SU-DHL-6 (cell line): ENCODE data around the gene RNF212B.

Source experiments
- H2AFZ ChIP-seq: fragments of 200-600 bp; sonication (generic); 2 replicates; pipeline ENCODE4 v1.6.1; 2014; ENCODE audit warnings: low read depth, mild to moderate bottlenecking, moderate library complexity, mixed read lengths, antibody characterized with exemption, low read length; ENCODE audit not compliant: severe bottlenecking
- H3F3A ChIP-seq: fragments of 200-600 bp; shearing (Covaris generic); 2 replicates; pipeline ENCODE4 v1.6.0; 2016; ENCODE audit warnings: antibody characterized with exemption, mild to moderate bottlenecking; ENCODE audit not compliant: insufficient read depth
- H3K27ac ChIP-seq: fragments of 200-600 bp; sonication (generic); 2 replicates; pipeline ENCODE4 v1.5.1; 2016; ENCODE audit warnings: low read depth, mild to moderate bottlenecking, low read length, moderate library complexity, mixed read lengths
- H3K27me3 ChIP-seq: fragments of 200-600 bp; sonication (generic), shearing (Covaris generic); 2 replicates; pipeline ENCODE4 v1.6.0; 2014; ENCODE audit warnings: mild to moderate bottlenecking, low read length
- H3K36me3 ChIP-seq: fragments of 200-600 bp; sonication (generic); 2 replicates; pipeline ENCODE4 v1.6.1; 2014; ENCODE audit warnings: mild to moderate bottlenecking, low read length, mixed read lengths
- H3K4me2 ChIP-seq: fragments of 300-600, 200-600 bp; shearing (Covaris generic), sonication (generic); 2 replicates; pipeline ENCODE4 v1.6.0; 2014; ENCODE audit warnings: low read length, low read depth, mild to moderate bottlenecking; ENCODE audit not compliant: poor library complexity, severe bottlenecking
- H3K4me3 ChIP-seq: fragments of 200-600 bp; sonication (generic); 2 replicates; pipeline ENCODE4 v1.5.1; 2014; ENCODE audit warnings: antibody characterized with exemption, low read length, mild to moderate bottlenecking, mixed read lengths; ENCODE audit not compliant: insufficient read depth, poor library complexity, severe bottlenecking
- H3K79me2 ChIP-seq: fragments of 200-600 bp; sonication (generic); 2 replicates; pipeline ENCODE4 v1.6.1; 2014; ENCODE audit warnings: mild to moderate bottlenecking, low read length, moderate library complexity; ENCODE audit not compliant: insufficient read depth
- H3K9ac ChIP-seq: fragments of 200-600 bp; sonication (generic); 2 replicates; pipeline ENCODE4 v1.7.0; 2014; ENCODE audit warnings: mild to moderate bottlenecking, low read length
- H3K9me2 ChIP-seq: fragments of 200-600 bp; sonication (generic); replicated peaks from 2 replicates; pipeline ENCODE4 v1.6.1; 2014; ENCODE audit warnings: low read length; ENCODE audit not compliant: insufficient read depth
- H3K9me3 ChIP-seq: fragments of 200-600 bp; sonication (generic); 2 replicates; pipeline ENCODE4 v1.6.1; 2014; ENCODE audit warnings: low read length, mixed read lengths; ENCODE audit not compliant: insufficient read depth
- H4K20me1 ChIP-seq: fragments of 200-600 bp; sonication (generic); 2 replicates; pipeline ENCODE4 v1.6.1; 2014; ENCODE audit warnings: low read depth, mild to moderate bottlenecking, antibody characterized with exemption, low read length, moderate library complexity, mixed read lengths
- CTCF ChIP-seq: fragments of 200-600 bp; sonication (generic); IDR thresholded peaks from one replicate; pipeline ENCODE4 v1.5.1; 2017; ENCODE audit warnings: antibody characterized with exemption, mild to moderate bottlenecking, low read length, moderate library complexity; ENCODE audit not compliant: insufficient read depth, poor library complexity, severe bottlenecking
- EZH2phosphoT487 ChIP-seq: fragments of 200-600 bp; sonication (generic), shearing (Covaris generic); conservative IDR thresholded peaks from 2 replicates; pipeline ENCODE4 v1.6.1; 2018; ENCODE audit warnings: mild to moderate bottlenecking, antibody characterized with exemption, low read length, moderate library complexity, mixed read lengths

The RNF212B gene

GRCh38 chr14:23308721-23309445, 71.1 kb downstream of the RNF212B start:
- H3K79me2 ChIP-seq: no peaks in the 10 kb centered on the region
- no peak overlapping the region for H3K4me3 ChIP-seq
- no peaks in the 10 kb centered on the region for H3K36me3 ChIP-seq
- no peak for TF ChIP-seq CTCF
- TF ChIP-seq EZH2phosphoT487: no peak
- no peaks in the 10 kb centered on the region for H3K9me2 ChIP-seq
- no peaks in the 10 kb centered on the region for H3F3A ChIP-seq
- no peak overlapping the region for H3K9ac ChIP-seq
- H2AFZ ChIP-seq: no peak overlapping the region
- no peaks in the 10 kb centered on the region for H4K20me1 ChIP-seq
- H3K27ac ChIP-seq: no peak overlapping the region
- H3K27me3 ChIP-seq: no peaks in the 10 kb centered on the region
- no peak overlapping the region for H3K4me2 ChIP-seq
- no peaks in the 10 kb centered on the region for H3K9me3 ChIP-seq

- no peak overlapping the region for H2AFZ ChIP-seq
- TF ChIP-seq EZH2phosphoT487 (no peak), CTCF (no peak)
- no peaks in the 10 kb centered on the region for H3K79me2 ChIP-seq
- no peaks in the 10 kb centered on the region for H3K9me3 ChIP-seq
- H3K9ac ChIP-seq: no peak overlapping the region
- H3K4me3 ChIP-seq: no peak overlapping the region
- no peaks in the 10 kb centered on the region for H3F3A ChIP-seq
- H3K4me2 ChIP-seq: no peak overlapping the region
- no peaks in the 10 kb centered on the region for H4K20me1 ChIP-seq
- H3K27ac ChIP-seq: no peak overlapping the region
- no peaks in the 10 kb centered on the region for H3K36me3 ChIP-seq
- H3K9me2 ChIP-seq: no peaks in the 10 kb centered on the region
- H3K27me3 ChIP-seq: no peaks in the 10 kb centered on the region
Observed at GRCh38 chr14:23310546-23310945, 72.8 kb downstream of the RNF212B start.

GRCh38 chr14:23316300-23316699, 78.6 kb downstream of the RNF212B start:
- Histone ChIP-seq H3K79me2 (no peaks in the 10 kb centered on the region), H3K4me2 (no peak overlapping the region), H2AFZ (no peak overlapping the region), H3K27ac (no peak overlapping the region), H3K27me3 (no peaks in the 10 kb centered on the region), H3K9me2 (no peaks in the 10 kb centered on the region), H3K9me3 (no peaks in the 10 kb centered on the region), H3K4me3 (no peak overlapping the region), H3K9ac (no peak overlapping the region), H3F3A (no peaks in the 10 kb centered on the region), H4K20me1 (no peaks in the 10 kb centered on the region), H3K36me3 (no peaks in the 10 kb centered on the region)
- TF ChIP-seq EZH2phosphoT487 (no peak), CTCF (no peak)
